ENCODE data around the gene PAX6. TPM values are rescaled to one million over a fixed set of nuclear protein-coding genes. Genes with fewer than 3 reads are reported as not detected.

The PAX6 gene
- total RNA-seq, 1 experiment from 2014 or later: 0.43 TPM

- DNase-seq: no peak
- no peaks in the 10 kb centered on the region for H3K27me3 ChIP-seq (replicated peaks; ENCODE audit: control insufficient read depth, insufficient read depth, low read length)
- TF ChIP-seq, protein P1, sequence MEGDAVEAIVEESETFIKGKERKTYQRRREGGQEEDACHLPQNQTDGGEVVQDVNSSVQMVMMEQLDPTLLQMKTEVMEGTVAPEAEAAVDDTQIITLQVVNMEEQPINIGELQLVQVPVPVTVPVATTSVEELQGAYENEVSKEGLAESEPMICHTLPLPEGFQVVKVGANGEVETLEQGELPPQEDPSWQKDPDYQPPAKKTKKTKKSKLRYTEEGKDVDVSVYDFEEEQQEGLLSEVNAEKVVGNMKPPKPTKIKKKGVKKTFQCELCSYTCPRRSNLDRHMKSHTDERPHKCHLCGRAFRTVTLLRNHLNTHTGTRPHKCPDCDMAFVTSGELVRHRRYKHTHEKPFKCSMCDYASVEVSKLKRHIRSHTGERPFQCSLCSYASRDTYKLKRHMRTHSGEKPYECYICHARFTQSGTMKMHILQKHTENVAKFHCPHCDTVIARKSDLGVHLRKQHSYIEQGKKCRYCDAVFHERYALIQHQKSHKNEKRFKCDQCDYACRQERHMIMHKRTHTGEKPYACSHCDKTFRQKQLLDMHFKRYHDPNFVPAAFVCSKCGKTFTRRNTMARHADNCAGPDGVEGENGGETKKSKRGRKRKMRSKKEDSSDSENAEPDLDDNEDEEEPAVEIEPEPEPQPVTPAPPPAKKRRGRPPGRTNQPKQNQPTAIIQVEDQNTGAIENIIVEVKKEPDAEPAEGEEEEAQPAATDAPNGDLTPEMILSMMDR (IDR thresholded peaks at IDR 0.05; ENCODE audit: insufficient read depth in 1 of 2, low read depth in 1 of 2, low read length in 1 of 2, severe bottlenecking in 1 of 2, unreplicated experiment in 1 of 2): no peak
- no peak overlapping the region for H3K4me3 Mint-ChIP-seq (ENCODE audit: unreplicated experiment)
- no peak overlapping the region for H3K27ac Mint-ChIP-seq (ENCODE audit: unreplicated experiment)
- H3K4me1 Mint-ChIP-seq (ENCODE audit: low read depth, unreplicated experiment): no peaks in the 10 kb centered on the region
- H3K36me3 Mint-ChIP-seq (ENCODE audit: insufficient read depth, unreplicated experiment): no peaks in the 10 kb centered on the region
- POLR2A ChIA-PET: no interaction called here
- no peaks in the 10 kb centered on the region for H3K36me3 ChIP-seq (ENCODE audit: control insufficient read depth, insufficient read depth, low read length)
- H3K27me3 Mint-ChIP-seq (ENCODE audit: insufficient read depth, unreplicated experiment): no peaks in the 10 kb centered on the region
- no TSS peak for BruUV-seq (replicated peaks)
- H3K9me3 Mint-ChIP-seq (ENCODE audit: unreplicated experiment): no peaks in the 10 kb centered on the region
- no peaks in the 10 kb centered on the region for H3K4me1 ChIP-seq
- no peaks in the 10 kb centered on the region for H3K9me3 ChIP-seq
- intact Hi-C loops (cut with micrococcal nuclease; ENCODE audit: unreplicated experiment): no loop called here
- H3K4me3 ChIP-seq (ENCODE audit: low read depth, low read length): no peak overlapping the region
- CTCF ChIA-PET: no interaction called here
Observed at GRCh38 chr11:31767685-31768084, 43.4 kb downstream of the PAX6 start.

DNA sequence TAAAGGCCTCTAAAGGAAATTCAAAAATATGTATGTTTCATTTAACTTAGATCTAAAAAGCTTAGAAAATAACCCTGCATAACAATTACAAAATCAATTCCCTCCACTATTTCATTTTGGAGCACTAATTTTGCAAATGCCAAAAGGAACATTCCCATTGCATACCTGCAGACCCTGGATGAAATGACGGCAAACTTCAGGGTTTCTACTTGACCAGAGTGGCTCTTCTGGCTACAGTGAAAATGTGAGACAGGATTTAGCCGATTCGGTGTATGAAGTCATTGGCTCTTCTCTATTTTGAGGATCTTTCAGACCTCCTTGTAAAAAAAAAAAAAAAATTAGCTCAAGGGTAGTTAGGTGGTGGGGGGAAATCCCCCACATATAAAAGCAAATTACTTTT, 44.1 kb downstream of the PAX6 start:
- BruUV-seq (replicated peaks): no TSS peak
- Mint-ChIP-seq H3K27me3 (ENCODE audit: insufficient read depth, unreplicated experiment) (no peaks in the 10 kb centered on the region), H3K4me3 (ENCODE audit: unreplicated experiment) (no peak overlapping the region), H3K27ac (ENCODE audit: unreplicated experiment) (no peak overlapping the region), H3K4me1 (ENCODE audit: low read depth, unreplicated experiment) (no peaks in the 10 kb centered on the region), H3K9me3 (ENCODE audit: unreplicated experiment) (no peaks in the 10 kb centered on the region), H3K36me3 (ENCODE audit: insufficient read depth, unreplicated experiment) (no peaks in the 10 kb centered on the region)
- no peaks in the 10 kb centered on the region for H3K4me1 ChIP-seq
- DNase-seq: no peak
- H3K27me3 ChIP-seq (replicated peaks; ENCODE audit: control insufficient read depth, insufficient read depth, low read length): no peaks in the 10 kb centered on the region
- ChIA-PET POLR2A (no interaction called here), CTCF (no interaction called here)
- TF ChIP-seq, protein P1 (IDR thresholded peaks at IDR 0.05; ENCODE audit: insufficient read depth in 1 of 2, low read depth in 1 of 2, low read length in 1 of 2, severe bottlenecking in 1 of 2, unreplicated experiment in 1 of 2): no peak
- H3K36me3 ChIP-seq (ENCODE audit: control insufficient read depth, insufficient read depth, low read length): no peaks in the 10 kb centered on the region
- H3K9me3 ChIP-seq: no peaks in the 10 kb centered on the region
- no peak overlapping the region for H3K4me3 ChIP-seq (ENCODE audit: low read depth, low read length)
- intact Hi-C loops (cut with micrococcal nuclease; ENCODE audit: unreplicated experiment): no loop called here

GRCh38 chr11:31764766-31765165, 46.4 kb downstream of the PAX6 start:
- intact Hi-C loops (cut with micrococcal nuclease; ENCODE audit: unreplicated experiment): no loop called here
- no peak overlapping the region for H3K4me3 Mint-ChIP-seq (ENCODE audit: unreplicated experiment)
- ChIA-PET POLR2A (no interaction called here), CTCF (no interaction called here)
- Histone ChIP-seq H3K9me3 (no peaks in the 10 kb centered on the region), H3K36me3 (ENCODE audit: control insufficient read depth, insufficient read depth, low read length) (no peaks in the 10 kb centered on the region), H3K4me3 (ENCODE audit: low read depth, low read length) (no peak overlapping the region), H3K4me1 (no peaks in the 10 kb centered on the region), H3K27me3 (replicated peaks; ENCODE audit: control insufficient read depth, insufficient read depth, low read length) (no peaks in the 10 kb centered on the region)
- no peaks in the 10 kb centered on the region for H3K9me3 Mint-ChIP-seq (ENCODE audit: unreplicated experiment)
- no peaks in the 10 kb centered on the region for H3K36me3 Mint-ChIP-seq (ENCODE audit: insufficient read depth, unreplicated experiment)
- TF ChIP-seq, protein P1 (IDR thresholded peaks at IDR 0.05; ENCODE audit: insufficient read depth in 1 of 2, low read depth in 1 of 2, low read length in 1 of 2, severe bottlenecking in 1 of 2, unreplicated experiment in 1 of 2): no peak
- no peak overlapping the region for H3K27ac Mint-ChIP-seq (ENCODE audit: unreplicated experiment)
- no peaks in the 10 kb centered on the region for H3K4me1 Mint-ChIP-seq (ENCODE audit: low read depth, unreplicated experiment)
- DNase-seq: no peak
- no peaks in the 10 kb centered on the region for H3K27me3 Mint-ChIP-seq (ENCODE audit: insufficient read depth, unreplicated experiment)
- no TSS peak for BruUV-seq (replicated peaks)
